DND-41 (cell line): ENCODE results near the gene FNDC3B.

Source experiments
- EZH2 ChIP-seq: IDR thresholded peaks from 3 replicates; pipeline ENCODE4 v1.6.1; 2012; ENCODE audit warnings: borderline replicate concordance, low read depth, mild to moderate bottlenecking, moderate library complexity, low read length, inconsistent platforms; ENCODE audit not compliant: severe bottlenecking
- TF ChIP-seq, protein P1 (sequence below): IDR thresholded peaks from 2 replicates; pipeline ENCODE4 v1.5.1; 2012; ENCODE audit warnings: borderline replicate concordance, low read length, moderate library complexity, mild to moderate bottlenecking; ENCODE audit not compliant: poor library complexity, severe bottlenecking; ENCODE audit errors: extremely low read depth

DNA sequence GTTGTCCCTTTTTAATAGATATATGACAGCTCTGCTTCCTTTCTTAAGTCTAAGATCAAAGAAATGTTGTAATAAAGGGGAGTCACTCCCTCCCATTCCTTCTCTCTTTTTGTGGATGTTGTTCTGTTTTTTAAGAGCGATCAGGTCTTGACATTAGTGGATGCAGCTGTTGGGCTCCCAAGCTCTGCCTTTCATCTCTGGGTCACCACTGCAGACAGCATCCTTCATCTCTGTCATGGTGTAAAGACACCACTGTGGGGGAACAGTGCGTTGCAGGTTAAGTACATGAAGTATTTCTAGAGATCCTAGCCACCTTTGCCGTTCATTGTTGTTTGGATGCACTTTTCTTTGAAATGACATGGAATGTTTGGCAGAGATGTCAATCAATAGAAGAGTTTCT, 17.7 kb downstream of the FNDC3B start:
- TF ChIP-seq, protein P1, sequence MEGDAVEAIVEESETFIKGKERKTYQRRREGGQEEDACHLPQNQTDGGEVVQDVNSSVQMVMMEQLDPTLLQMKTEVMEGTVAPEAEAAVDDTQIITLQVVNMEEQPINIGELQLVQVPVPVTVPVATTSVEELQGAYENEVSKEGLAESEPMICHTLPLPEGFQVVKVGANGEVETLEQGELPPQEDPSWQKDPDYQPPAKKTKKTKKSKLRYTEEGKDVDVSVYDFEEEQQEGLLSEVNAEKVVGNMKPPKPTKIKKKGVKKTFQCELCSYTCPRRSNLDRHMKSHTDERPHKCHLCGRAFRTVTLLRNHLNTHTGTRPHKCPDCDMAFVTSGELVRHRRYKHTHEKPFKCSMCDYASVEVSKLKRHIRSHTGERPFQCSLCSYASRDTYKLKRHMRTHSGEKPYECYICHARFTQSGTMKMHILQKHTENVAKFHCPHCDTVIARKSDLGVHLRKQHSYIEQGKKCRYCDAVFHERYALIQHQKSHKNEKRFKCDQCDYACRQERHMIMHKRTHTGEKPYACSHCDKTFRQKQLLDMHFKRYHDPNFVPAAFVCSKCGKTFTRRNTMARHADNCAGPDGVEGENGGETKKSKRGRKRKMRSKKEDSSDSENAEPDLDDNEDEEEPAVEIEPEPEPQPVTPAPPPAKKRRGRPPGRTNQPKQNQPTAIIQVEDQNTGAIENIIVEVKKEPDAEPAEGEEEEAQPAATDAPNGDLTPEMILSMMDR, result no peak
- TF ChIP-seq EZH2, result no peak
